ENCODE measurements around the gene MBD4.
"Not testable (repeated sequence)": the region's sequence is repeated elsewhere in the genome, so short reads cannot be mapped to it uniquely, and the experiment has no call there.

- TF ChIP-seq CTCF, EP300, POLR2AphosphoS5, POLR2A (IDR thresholded peaks at IDR 0.05): not testable (repeated sequence)
Measured at GRCh38 chr3:129385507-129385906, 54.2 kb downstream of the MBD4 start.

Measured in upper lobe of left lung (tissue), 4 donors.